GM21526 (cell line): ENCODE measurements around the gene ACR.

Experiments
- ATAC-seq: cut with Tn5 transposase; IDR thresholded peaks from one replicate; pipeline ENCODE4 v1.9.1; 2021; ENCODE audit warnings: moderate library complexity; ENCODE audit not compliant: unreplicated experiment, low FRiP score

Gene ACR

DNA sequence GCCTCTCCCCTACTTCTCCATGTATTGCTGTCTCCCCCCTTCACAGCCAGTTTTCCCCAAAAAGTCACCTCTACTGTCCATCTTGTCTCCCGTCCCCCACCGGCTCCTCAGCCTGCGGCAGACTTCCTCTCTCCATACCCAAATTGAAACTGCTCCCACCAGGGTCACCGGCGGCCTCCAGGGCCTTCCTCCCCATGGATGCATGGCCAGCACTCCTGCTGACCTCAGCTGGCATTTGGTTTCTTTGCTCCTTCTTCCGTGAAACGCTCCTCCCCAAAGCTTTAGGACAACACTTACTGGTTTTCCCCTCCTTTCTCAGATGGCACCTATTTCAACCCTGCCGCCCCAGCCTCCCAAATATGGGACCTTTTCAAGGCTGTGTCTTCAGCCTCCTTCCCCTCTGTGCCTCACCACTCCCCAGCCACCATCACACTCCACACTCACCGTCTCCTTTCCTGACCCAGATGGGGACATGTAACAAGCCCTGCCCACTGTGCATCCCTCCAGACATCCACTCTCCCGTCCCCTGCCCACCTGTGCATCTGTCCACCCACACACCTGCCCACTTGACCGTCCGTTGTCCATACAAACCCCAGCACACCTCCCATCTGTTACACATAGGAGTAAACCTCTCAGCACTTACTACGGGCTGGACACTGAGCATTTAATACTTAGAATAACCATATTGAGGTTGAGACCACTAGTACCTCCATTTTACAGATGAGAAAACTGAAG, 21.5 kb upstream of the ACR start:
- no peak for ATAC-seq

DNA sequence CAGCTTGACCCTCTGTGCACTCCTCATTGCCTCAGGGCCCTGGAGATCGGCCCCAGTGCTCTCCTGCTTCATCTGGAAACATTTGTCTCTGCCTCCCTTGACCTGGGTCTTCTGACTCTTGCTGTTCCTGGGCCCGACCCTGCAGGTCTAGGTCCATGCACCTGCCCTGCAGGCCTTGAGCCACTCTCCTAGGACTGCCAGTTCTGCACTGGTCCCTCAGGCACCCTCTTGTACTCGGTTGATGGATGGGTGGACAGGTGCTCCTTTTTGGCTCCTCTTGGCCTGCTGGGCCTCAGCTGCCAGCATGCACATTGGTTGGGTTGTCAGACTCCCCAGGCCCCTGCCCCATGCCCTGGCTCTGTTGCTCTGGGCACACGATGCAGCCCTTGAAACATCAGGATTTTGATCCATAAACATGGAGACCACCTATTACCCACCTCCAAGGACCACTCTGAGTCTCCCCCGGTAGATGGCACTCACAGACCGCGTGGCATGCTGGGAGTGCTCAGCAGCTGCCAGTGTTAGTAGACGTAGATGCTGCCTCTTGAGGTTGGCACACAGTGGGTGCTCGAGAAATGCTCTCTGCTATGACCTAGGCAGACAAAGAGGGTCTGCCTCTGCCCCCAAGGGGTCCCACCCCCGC, 20.2 kb upstream of the ACR start:
- ATAC-seq, result no peak

DNA sequence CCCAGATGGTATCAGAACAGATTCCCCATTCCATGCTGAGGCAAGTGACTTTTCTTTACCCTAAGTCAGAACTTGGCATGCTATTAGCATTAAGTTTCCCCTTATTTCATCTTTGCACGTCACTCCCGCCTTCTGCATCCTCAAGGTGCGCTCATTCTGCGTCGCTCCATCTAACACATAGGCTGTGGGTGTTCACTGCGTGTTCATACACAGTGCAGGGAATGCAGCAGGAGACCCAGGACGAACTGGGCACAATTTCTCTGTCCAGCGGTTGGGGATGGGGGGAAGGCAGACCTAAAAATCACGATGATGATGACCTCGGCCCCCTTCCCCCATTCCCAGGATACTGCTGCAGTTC, 19.7 kb upstream of the ACR start:
- no peak for ATAC-seq

DNA sequence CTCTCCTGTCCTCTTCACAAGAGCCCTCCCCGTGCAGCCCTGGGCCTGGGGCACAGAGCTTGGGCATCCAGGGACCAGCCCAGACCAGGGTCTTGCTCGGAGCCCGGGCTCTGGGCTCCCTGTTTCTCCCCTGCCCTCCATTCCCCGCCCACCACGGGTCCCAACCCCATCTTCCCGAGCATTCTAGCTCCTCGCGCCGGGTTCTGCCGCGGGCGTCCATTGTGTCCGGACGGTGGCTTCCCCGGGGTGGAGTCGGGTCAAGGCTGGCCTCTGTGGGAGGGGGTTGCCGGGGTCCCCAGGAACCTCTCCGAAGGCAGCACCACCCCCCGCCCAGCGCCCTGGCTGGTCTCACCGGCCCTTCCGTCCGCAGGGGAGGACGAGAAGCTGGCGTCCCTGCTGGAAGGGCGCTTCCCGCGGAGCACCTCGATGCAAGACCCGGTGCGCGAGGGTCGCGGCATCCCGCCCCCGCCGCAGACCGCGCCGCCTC, 18.1 kb upstream of the ACR start:
- ATAC-seq, result no peak

DNA sequence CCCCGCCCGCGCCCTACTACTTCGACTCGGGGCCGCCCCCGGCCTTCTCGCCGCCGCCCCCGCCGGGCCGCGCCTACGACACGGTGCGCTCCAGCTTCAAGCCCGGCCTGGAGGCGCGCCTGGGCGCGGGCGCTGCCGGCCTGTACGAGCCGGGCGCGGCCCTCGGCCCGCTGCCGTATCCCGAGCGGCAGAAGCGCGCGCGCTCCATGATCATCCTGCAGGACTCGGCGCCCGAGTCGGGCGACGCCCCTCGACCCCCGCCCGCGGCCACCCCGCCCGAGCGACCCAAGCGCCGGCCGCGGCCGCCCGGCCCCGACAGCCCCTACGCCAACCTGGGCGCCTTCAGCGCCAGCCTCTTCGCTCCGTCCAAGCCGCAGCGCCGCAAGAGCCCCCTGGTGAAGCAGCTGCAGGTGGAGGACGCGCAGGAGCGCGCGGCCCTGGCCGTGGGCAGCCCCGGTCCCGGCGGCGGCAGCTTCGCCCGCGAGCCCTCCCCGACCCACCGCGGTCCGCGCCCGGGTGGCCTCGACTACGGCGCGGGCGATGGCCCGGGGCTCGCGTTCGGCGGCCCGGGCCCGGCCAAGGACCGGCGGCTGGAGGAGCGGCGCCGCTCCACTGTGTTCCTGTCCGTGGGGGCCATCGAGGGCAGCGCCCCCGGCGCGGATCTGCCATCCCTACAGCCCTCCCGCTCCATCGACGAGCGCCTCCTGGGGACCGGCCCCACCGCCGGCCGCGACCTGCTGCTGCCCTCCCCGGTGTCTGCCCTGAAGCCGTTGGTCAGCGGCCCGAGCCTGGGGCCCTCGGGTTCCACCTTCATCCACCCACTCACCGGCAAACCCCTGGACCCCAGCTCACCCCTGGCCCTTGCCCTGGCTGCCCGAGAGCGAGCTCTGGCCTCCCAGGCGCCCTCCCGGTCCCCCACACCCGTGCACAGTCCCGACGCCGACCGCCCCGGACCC, 17.4 kb upstream of the ACR start:
- no peak for ATAC-seq

DNA sequence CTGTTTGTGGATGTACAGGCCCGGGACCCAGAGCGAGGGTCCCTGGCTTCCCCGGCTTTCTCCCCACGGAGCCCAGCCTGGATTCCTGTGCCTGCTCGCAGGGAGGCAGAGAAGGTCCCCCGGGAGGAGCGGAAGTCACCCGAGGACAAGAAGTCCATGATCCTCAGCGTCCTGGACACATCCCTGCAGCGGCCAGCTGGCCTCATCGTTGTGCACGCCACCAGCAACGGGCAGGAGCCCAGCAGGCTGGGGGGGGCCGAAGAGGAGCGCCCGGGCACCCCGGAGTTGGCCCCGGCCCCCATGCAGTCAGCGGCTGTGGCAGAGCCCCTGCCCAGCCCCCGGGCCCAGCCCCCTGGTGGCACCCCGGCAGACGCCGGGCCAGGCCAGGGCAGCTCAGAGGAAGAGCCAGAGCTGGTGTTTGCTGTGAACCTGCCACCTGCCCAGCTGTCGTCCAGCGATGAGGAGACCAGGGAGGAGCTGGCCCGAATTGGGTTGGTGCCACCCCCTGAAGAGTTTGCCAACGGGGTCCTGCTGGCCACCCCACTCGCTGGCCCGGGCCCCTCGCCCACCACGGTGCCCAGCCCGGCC, 16.7 kb upstream of the ACR start:
- ATAC-seq, result no peak

DNA sequence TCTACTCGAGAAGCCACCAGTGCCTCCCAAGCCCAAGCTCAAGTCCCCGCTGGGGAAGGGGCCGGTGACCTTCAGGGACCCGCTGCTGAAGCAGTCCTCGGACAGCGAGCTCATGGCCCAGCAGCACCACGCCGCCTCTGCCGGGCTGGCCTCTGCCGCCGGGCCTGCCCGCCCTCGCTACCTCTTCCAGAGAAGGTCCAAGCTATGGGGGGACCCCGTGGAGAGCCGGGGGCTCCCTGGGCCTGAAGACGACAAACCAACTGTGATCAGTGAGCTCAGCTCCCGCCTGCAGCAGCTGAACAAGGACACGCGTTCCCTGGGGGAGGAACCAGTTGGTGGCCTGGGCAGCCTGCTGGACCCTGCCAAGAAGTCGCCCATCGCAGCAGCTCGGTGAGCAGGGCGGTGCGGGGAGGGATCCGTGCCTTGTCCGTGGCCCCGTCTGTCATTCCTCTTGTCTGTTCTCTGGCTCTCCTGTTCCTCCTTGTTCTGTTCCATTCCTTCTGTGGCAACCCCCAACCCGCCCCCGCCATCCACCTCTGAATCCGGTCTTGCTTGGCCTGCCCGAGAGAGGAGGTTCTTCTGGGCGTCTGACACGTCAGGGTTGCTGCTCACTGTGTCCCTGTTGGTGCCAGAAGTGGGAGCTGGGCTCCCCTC, 15.8 kb upstream of the ACR start:
- ATAC-seq, result no peak

DNA sequence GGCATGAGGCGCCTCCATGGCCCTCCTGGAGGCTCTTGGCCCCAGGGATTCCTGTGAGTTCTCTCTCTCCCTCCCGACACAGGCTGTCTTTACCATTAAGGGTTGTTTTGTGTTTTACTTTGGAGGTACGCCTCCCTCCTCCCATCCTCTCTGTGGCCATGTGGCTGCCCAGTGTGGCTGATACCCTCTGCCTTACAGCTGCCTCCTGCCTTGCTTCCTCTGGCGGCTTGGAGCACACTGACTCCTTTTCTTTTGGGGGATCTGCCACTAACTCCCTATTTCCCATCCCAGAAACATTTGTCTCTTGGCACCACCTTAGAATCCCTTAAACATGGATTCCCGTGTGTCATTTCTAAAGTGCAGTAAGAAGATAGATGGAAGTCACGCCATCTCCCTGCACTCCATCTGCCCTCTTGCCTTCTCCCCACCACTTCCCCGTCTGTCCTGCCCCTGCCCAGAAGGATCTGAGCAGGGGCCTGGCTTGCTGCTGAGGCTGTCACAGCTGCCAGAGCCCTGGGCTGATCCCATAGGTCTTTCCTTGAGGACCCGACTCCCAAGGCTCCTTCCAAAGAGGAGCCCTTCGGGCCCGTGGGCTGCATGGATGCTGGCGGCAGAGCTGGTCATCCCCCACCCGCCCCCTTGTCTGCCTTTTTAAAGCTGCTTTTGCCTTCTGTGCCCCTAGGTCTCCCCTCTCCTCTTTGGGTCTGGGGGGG, 15.1 kb upstream of the ACR start:
- ATAC-seq, result no peak

DNA sequence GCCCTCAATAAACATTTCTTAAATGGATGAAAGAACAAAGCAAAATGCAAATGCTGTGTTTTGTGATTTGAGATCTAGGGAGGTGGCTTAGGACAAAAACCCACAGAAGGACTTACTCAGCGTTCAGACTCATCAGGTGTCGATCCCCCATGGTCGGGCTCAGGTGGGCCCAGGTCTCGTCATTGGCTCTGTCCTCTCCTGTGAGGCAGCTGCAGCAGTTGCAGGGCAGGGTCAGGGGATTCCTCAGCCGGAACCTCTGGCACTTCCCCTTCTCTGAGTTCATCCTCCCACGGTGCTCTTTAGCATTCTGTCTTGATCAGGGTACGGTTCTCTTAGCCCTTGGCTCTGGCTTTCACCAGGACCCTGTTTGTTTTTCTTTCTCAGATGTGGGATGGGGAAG, 14.0 kb upstream of the ACR start:
- ATAC-seq, result no peak

DNA sequence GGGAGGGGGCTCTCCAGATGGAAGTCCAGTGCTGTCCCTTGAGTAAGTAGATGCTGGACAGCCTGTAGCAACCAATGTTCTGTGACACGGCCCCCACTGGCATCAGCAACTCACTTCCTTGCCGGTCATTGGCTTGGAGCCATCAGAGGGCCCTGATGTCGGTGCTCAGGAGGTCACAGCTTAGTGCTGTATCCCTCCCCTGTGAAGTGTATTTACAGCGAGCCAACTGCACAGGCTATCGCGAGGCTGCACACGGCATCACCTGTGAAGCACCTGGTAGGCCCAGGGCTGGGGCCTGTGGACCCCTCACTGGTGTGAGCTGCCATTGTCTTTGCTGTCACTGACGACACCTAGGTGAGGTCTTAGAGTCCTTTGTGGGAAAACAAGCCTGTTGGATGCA, 13.4 kb upstream of the ACR start:
- ATAC-seq, result no peak

DNA sequence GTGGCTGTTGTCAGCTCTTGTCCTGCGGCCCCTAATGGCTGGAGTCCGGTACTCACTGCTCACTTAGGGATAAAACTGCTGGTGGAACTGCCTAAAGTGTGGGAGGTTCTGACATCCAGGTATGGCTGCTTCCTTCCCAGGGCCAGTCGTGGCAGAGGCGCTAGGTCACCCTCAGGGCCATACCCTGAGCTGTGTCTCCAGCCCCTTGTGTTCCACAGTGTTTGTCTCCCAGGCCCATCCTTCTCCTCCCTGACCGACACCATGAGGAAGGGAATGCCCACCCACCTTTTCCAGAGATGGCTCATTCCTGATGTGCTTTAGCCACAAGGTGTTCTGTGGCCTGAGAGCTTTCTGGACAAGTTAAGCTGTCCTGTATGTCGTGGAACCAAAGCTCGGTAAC, 12.4 kb upstream of the ACR start:
- ATAC-seq, result no peak

DNA sequence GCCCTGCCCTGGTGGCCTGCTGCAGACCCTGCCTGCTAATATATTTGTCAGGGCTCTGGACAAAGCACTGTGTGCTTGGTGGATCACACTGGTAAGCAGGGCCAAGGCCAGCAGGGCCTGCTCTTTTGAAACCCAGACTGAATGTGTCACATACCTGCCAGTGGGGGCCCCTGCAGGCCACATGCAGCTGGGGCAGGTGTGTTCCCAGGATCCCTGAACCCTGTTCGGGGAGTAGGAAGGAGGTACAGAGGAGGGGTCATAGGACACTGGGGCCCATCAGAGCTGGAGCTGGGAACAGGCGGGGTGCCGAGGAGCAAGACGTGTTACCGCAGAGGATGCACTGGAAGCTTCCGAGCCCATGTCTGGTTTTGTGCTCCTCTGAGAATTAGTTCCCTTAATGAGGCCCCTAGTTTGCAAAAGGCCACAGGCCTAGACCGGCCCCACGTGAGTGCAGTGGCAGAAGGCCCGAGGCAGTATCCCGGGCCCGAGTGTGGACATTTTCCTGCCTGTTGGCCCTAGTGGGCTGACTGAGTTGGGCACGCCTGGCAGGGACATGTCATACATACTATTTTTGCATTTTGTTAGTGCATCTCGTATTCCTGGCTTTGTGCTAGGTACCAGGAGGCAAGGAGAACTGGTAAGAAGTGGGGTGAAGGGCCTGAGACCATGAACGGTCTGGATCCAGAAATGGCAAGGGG, 11.2 kb upstream of the ACR start:
- ATAC-seq, result no peak

DNA sequence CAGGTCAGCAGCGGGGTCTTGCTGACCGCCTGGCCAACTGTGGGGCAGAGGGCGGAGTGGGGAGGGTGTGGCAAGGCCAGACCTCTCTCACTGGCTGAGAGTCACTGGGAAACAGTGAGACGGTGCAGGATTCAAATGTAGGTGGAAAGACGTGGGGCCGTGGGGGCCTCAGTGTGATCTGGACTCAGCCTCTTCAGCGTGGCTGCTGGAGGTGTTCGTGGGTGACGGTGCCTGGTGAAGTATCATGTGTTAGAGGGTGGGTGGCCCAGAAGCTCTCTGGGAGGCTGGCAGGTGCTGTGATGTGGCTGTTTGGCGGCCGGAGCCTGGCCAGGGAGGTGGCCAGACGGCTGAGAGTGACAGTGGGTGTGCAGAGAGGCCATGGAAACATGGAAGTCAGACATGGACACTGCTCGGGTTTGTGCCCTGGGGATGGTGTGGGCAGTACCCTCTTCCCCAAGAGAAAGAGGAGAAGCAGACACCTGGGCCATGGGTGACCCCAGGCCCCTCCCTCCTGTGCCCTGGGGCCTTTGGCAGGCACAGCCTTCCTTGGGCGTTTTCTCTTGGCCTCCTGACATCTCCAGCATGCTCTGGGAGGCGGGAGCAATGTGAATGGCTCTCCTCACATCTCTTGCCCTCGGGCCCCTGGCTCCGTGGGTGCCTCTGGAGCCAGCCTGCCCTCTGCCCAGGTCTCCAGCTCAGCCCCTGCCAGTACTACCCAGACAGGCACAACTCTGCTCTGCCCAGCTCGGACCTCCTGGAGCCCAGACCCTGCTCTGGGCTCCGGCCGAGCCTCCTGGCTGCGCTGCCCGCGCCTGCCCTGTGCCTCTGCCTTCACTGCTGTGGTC, 10.1 kb upstream of the ACR start:
- ATAC-seq, result no peak

DNA sequence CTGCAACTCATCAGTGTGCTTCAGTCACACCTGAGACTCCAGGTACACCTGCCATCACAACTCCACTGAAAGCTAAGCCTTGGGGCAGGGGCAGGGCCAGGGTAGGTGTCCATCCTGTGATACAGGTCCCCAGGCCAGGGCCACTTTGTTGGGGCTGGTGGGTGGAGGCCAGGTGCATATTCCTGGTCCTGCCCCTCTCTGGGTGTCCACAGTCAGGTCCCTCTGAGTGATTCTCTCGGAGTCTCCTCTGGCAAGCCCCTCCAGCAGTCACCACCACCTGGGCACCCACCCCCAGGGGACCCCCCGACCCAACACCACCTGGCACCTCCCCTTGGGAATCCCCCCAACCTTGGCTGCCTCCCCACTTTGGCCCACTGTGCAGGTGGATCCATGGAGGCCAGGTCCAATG, 9.5 kb upstream of the ACR start:
- ATAC-seq, result no peak

DNA sequence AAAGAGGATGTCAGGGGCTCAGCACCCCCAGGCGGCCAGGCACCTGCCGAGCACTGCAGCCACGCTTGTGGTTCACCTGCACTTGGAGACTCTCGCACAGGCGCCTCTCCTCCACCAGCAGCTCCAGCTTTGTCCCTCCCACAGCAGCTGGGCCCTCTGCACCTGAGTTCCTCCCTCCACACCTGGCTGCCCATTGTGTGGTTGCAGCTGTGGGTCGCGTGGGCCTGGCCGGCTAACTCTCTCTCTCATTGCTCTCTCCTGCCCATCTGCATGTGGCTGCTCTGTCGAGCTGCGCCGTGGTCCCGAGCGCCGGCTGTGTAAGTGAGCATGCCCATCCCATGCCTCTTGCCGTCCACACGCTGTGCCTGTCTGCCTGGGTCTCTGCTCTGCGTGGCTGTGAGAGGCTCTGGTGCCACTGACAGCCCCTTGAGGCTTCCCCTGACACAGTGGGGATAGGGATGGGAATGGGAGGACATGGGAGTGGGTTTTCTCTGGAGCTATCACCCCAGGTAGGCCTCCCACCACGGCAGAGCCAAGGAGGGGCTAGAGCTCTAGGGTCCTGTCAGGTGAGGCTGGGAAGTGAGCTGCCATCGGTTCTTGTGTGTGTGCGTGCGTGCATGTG, 8.5 kb upstream of the ACR start:
- no peak for ATAC-seq

DNA sequence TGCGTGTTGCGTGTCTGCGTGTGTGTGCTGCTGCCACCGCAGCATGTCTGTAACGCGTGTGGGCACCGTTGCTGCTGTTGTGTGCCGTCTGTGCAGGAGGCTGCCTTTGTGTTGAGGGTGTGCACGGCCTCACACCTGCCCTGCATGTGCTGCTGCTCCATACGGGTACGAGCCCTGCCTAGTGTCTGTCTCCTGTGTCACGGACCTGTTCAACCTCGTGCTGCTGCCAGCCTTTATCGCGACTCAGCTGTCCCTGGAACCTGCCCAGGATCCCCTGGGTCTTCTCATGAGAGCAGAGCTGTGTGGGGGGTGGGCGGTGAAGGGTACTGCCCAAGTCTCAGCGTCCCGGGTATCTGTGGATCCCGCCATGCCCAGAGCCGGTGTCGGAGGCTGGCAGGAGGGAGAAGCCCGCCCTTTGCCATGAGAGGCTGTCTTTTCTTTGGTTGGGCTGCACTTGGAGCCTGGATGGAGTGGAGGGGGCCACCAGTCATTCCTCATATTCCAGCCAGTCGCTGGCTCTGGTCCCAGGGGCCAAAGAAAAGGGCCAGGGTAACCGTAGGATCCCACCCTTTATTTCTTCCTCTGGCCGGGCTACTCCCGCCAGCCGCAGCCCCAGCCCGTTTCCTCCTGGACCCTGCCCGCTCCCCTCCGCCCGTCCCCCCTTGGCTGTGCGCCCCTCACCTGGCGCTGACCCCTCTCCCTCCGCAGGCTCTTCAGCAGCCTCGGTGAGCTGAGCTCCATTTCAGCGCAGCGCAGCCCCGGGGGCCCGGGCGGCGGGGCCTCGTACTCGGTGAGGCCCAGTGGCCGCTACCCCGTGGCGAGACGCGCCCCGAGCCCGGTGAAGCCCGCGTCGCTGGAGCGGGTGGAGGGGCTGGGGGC, 7.8 kb upstream of the ACR start:
- no peak for ATAC-seq
